Measurements from ENCODE around the gene HAUS3. TPM values are rescaled to one million over a fixed set of nuclear protein-coding genes. Genes with fewer than 3 reads are reported as not detected.

The HAUS3 gene
- total and polyA plus RNA-seq, 2 donors = 14.3 to 26.6 TPM

- H3K36me3 ChIP-seq (ENCODE audit: control insufficient read depth in 2 of 2, insufficient read depth in 2 of 2, low read length in 1 of 2) = no peaks in the 10 kb centered on the region
- 95% methylated on average over 25 of the region's 25 CpGs for WGBS
- peaks cover 0 to 5% of the 10 kb centered on the region in 2 donors for H3K27me3 ChIP-seq (ENCODE audit: control insufficient read depth in 2 of 2, insufficient read depth in 1 of 2, low read length in 1 of 2)
- no peak overlapping the region for H3K4me3 ChIP-seq (ENCODE audit: low read length in 2 of 2)
- no peak for DNase-seq (ENCODE audit: low read depth in 6 of 9, low spot score in 9 of 9)
- H3K9me3 ChIP-seq (ENCODE audit: control insufficient read depth in 2 of 2, insufficient read depth in 1 of 2, low read length in 1 of 2) = no peaks in the 10 kb centered on the region
- peaks cover 0 to 12% of the 10 kb centered on the region in 2 donors for H3K4me1 ChIP-seq (ENCODE audit: control insufficient read depth in 2 of 2, insufficient read depth in 2 of 2, low read length in 2 of 2)
- no peak overlapping the region for H3K27ac ChIP-seq (ENCODE audit: low read depth in 1 of 2, low read length in 1 of 2)
Observed at GRCh38 chr4:2272026-2272827, 30.3 kb upstream of the HAUS3 start.

- Histone ChIP-seq H3K36me3 (ENCODE audit: control insufficient read depth in 2 of 2, insufficient read depth in 2 of 2, low read length in 1 of 2) (no peaks in the 10 kb centered on the region), H3K4me1 (ENCODE audit: control insufficient read depth in 2 of 2, insufficient read depth in 2 of 2, low read length in 2 of 2) (peaks cover 0 to 12% of the 10 kb centered on the region in 2 donors), H3K4me3 (ENCODE audit: low read length in 2 of 2) (no peak overlapping the region), H3K27ac (ENCODE audit: low read depth in 1 of 2, low read length in 1 of 2) (no peak overlapping the region), H3K9me3 (ENCODE audit: control insufficient read depth in 2 of 2, insufficient read depth in 1 of 2, low read length in 1 of 2) (no peaks in the 10 kb centered on the region), H3K27me3 (ENCODE audit: control insufficient read depth in 2 of 2, insufficient read depth in 1 of 2, low read length in 1 of 2) (peaks cover 0 to 5% of the 10 kb centered on the region in 2 donors)
- DNase-seq (ENCODE audit: low read depth in 6 of 9, low spot score in 9 of 9) = no peak
- WGBS = 95% methylated on average over 27 of the region's 27 CpGs
Observed at GRCh38 chr4:2271279-2272025, 29.5 kb upstream of the HAUS3 start.

GRCh38 chr4:2270341-2271165 is 28.6 kb upstream of the HAUS3 start:
- Histone ChIP-seq H3K4me1 (ENCODE audit: control insufficient read depth in 2 of 2, insufficient read depth in 2 of 2, low read length in 2 of 2) (peaks cover 0 to 17% of the 10 kb centered on the region in 2 donors), H3K36me3 (ENCODE audit: control insufficient read depth in 2 of 2, insufficient read depth in 2 of 2, low read length in 1 of 2) (no peaks in the 10 kb centered on the region), H3K9me3 (ENCODE audit: control insufficient read depth in 2 of 2, insufficient read depth in 1 of 2, low read length in 1 of 2) (no peaks in the 10 kb centered on the region), H3K27me3 (ENCODE audit: control insufficient read depth in 2 of 2, insufficient read depth in 1 of 2, low read length in 1 of 2) (peaks cover 0 to 5% of the 10 kb centered on the region in 2 donors), H3K4me3 (ENCODE audit: low read length in 2 of 2) (no peak overlapping the region), H3K27ac (ENCODE audit: low read depth in 1 of 2, low read length in 1 of 2) (no peak overlapping the region)
- DNase-seq (ENCODE audit: low read depth in 6 of 9, low spot score in 9 of 9) = no peak
- WGBS = 94% methylated on average over 34 of the region's 34 CpGs

- H3K36me3 ChIP-seq (ENCODE audit: control insufficient read depth in 2 of 2, insufficient read depth in 2 of 2, low read length in 1 of 2) = no peaks in the 10 kb centered on the region
- no peak overlapping the region for H3K27ac ChIP-seq (ENCODE audit: low read depth in 1 of 2, low read length in 1 of 2)
- no peak for DNase-seq (ENCODE audit: low read depth in 6 of 9, low spot score in 9 of 9)
- no peak overlapping the region for H3K4me3 ChIP-seq (ENCODE audit: low read length in 2 of 2)
- no peaks in the 10 kb centered on the region for H3K9me3 ChIP-seq (ENCODE audit: control insufficient read depth in 2 of 2, insufficient read depth in 1 of 2, low read length in 1 of 2)
- H3K4me1 ChIP-seq (ENCODE audit: control insufficient read depth in 2 of 2, insufficient read depth in 2 of 2, low read length in 2 of 2) = peaks cover under 1 to 18% of the 10 kb centered on the region in 2 donors
- H3K27me3 ChIP-seq (ENCODE audit: control insufficient read depth in 2 of 2, insufficient read depth in 1 of 2, low read length in 1 of 2) = peaks cover 0 to 5% of the 10 kb centered on the region in 2 donors
- 89% methylated on average over 12 of the region's 12 CpGs for WGBS
Observed at GRCh38 chr4:2269618-2270163, 27.8 kb upstream of the HAUS3 start.

GRCh38 chr4:2269206-2269531 is 27.2 kb upstream of the HAUS3 start:
- peaks cover 0 to 5% of the 10 kb centered on the region in 2 donors for H3K27me3 ChIP-seq (ENCODE audit: control insufficient read depth in 2 of 2, insufficient read depth in 1 of 2, low read length in 1 of 2)
- DNase-seq (ENCODE audit: low read depth in 6 of 9, low spot score in 9 of 9) = no peak
- no peaks in the 10 kb centered on the region for H3K9me3 ChIP-seq (ENCODE audit: control insufficient read depth in 2 of 2, insufficient read depth in 1 of 2, low read length in 1 of 2)
- H3K36me3 ChIP-seq (ENCODE audit: control insufficient read depth in 2 of 2, insufficient read depth in 2 of 2, low read length in 1 of 2) = no peaks in the 10 kb centered on the region
- H3K4me3 ChIP-seq (ENCODE audit: low read length in 2 of 2) = no peak overlapping the region
- no peak overlapping the region for H3K27ac ChIP-seq (ENCODE audit: low read depth in 1 of 2, low read length in 1 of 2)
- WGBS = 89% methylated on average over 6 of the region's 6 CpGs
- H3K4me1 ChIP-seq (ENCODE audit: control insufficient read depth in 2 of 2, insufficient read depth in 2 of 2, low read length in 2 of 2) = peaks cover 6 to 23% of the 10 kb centered on the region in 2 donors

- H3K4me1 ChIP-seq (ENCODE audit: control insufficient read depth in 2 of 2, insufficient read depth in 2 of 2, low read length in 2 of 2) = peaks cover 12 to 24% of the 10 kb centered on the region in 2 donors
- DNase-seq (ENCODE audit: low read depth in 6 of 9, low spot score in 9 of 9) = no peak
- H3K36me3 ChIP-seq (ENCODE audit: control insufficient read depth in 2 of 2, insufficient read depth in 2 of 2, low read length in 1 of 2) = no peaks in the 10 kb centered on the region
- H3K27me3 ChIP-seq (ENCODE audit: control insufficient read depth in 2 of 2, insufficient read depth in 1 of 2, low read length in 1 of 2) = peaks cover 0 to 5% of the 10 kb centered on the region in 2 donors
- WGBS = 87% methylated on average over 22 of the region's 22 CpGs
- H3K27ac ChIP-seq (ENCODE audit: low read depth in 1 of 2, low read length in 1 of 2) = no peak overlapping the region
- no peak overlapping the region for H3K4me3 ChIP-seq (ENCODE audit: low read length in 2 of 2)
- H3K9me3 ChIP-seq (ENCODE audit: control insufficient read depth in 2 of 2, insufficient read depth in 1 of 2, low read length in 1 of 2) = no peaks in the 10 kb centered on the region
Observed at GRCh38 chr4:2268357-2269205, 26.7 kb upstream of the HAUS3 start.

- H3K9me3 ChIP-seq (ENCODE audit: control insufficient read depth in 2 of 2, insufficient read depth in 1 of 2, low read length in 1 of 2) = no peaks in the 10 kb centered on the region
- no peak overlapping the region for H3K27ac ChIP-seq (ENCODE audit: low read depth in 1 of 2, low read length in 1 of 2)
- WGBS = 95% methylated on average over 12 of the region's 12 CpGs
- no peaks in the 10 kb centered on the region for H3K36me3 ChIP-seq (ENCODE audit: control insufficient read depth in 2 of 2, insufficient read depth in 2 of 2, low read length in 1 of 2)
- peaks cover 0 to 5% of the 10 kb centered on the region in 2 donors for H3K27me3 ChIP-seq (ENCODE audit: control insufficient read depth in 2 of 2, insufficient read depth in 1 of 2, low read length in 1 of 2)
- DNase-seq (ENCODE audit: low read depth in 6 of 9, low spot score in 9 of 9) = no peak
- no peak overlapping the region for H3K4me3 ChIP-seq (ENCODE audit: low read length in 2 of 2)
- H3K4me1 ChIP-seq (ENCODE audit: control insufficient read depth in 2 of 2, insufficient read depth in 2 of 2, low read length in 2 of 2) = peaks cover 18 to 29% of the 10 kb centered on the region in 2 donors
Observed at GRCh38 chr4:2267841-2268240, 25.9 kb upstream of the HAUS3 start.

- H3K27ac ChIP-seq (ENCODE audit: low read depth in 1 of 2, low read length in 1 of 2) = no peak overlapping the region
- peaks cover 0 to 5% of the 10 kb centered on the region in 2 donors for H3K27me3 ChIP-seq (ENCODE audit: control insufficient read depth in 2 of 2, insufficient read depth in 1 of 2, low read length in 1 of 2)
- 95% methylated on average over 18 of the region's 18 CpGs for WGBS
- no peaks in the 10 kb centered on the region for H3K9me3 ChIP-seq (ENCODE audit: control insufficient read depth in 2 of 2, insufficient read depth in 1 of 2, low read length in 1 of 2)
- peaks cover 18 to 27% of the 10 kb centered on the region in 2 donors for H3K4me1 ChIP-seq (ENCODE audit: control insufficient read depth in 2 of 2, insufficient read depth in 2 of 2, low read length in 2 of 2)
- no peak overlapping the region for H3K4me3 ChIP-seq (ENCODE audit: low read length in 2 of 2)
- no peaks in the 10 kb centered on the region for H3K36me3 ChIP-seq (ENCODE audit: control insufficient read depth in 2 of 2, insufficient read depth in 2 of 2, low read length in 1 of 2)
- DNase-seq (ENCODE audit: low read depth in 6 of 9, low spot score in 9 of 9) = no peak
Observed at GRCh38 chr4:2267320-2267811, 25.4 kb upstream of the HAUS3 start.
